Measurements from ENCODE around the gene C3orf18.

- TF ChIP-seq CTCF (IDR thresholded peaks at IDR 0.05) = no peak
- no peak for TF ChIP-seq POLR2A (IDR thresholded peaks at IDR 0.05)
Observed at GRCh38 chr3:50557106-50557505, 10.4 kb downstream of the C3orf18 start.

Data from sigmoid colon (tissue), 3 donors.